NT2/D1 (cell line): Measurements from ENCODE around the gene MAP1LC3B.
A peak's percentile ranks its signal among the peaks of the same experiment; 100 is the strongest.

Experiments
- DNase-seq: peaks from one replicate; pipeline ENCODE4 v3.0.0-alpha.2; 2011; ENCODE audit warnings: low read depth, low spot score
- H3K27me3 ChIP-seq: 2 replicates; pipeline ENCODE4 v1.6.0; 2011; ENCODE audit warnings: mild to moderate bottlenecking; ENCODE audit not compliant: insufficient read length, insufficient read depth
- H3K36me3 ChIP-seq: 2 replicates; pipeline ENCODE4 v1.6.1; 2011; ENCODE audit warnings: mild to moderate bottlenecking, low read length, mixed read lengths; ENCODE audit not compliant: insufficient read depth, insufficient read length
- H3K4me1 ChIP-seq: 2 replicates; pipeline ENCODE4 v1.5.1; 2011; ENCODE audit not compliant: insufficient read depth, insufficient read length
- H3K4me3 ChIP-seq: 2 replicates; pipeline ENCODE4 v1.5.1; 2011; ENCODE audit warnings: low read depth; ENCODE audit not compliant: insufficient read length
- H3K9ac ChIP-seq: 2 replicates; pipeline ENCODE4 v1.6.0; 2011; ENCODE audit warnings: low read depth; ENCODE audit not compliant: insufficient read length
- H3K9me3 ChIP-seq: 2 replicates; pipeline ENCODE4 v1.5.1; 2011; ENCODE audit warnings: mild to moderate bottlenecking, low read length; ENCODE audit not compliant: insufficient read depth
- SUZ12 ChIP-seq: IDR thresholded peaks from 2 replicates; pipeline ENCODE4 v1.6.1; 2011; ENCODE audit not compliant: insufficient read length, insufficient read depth; ENCODE audit errors: extremely low read depth
- YY1 ChIP-seq: IDR thresholded peaks from 2 replicates; pipeline ENCODE4 v1.6.1; 2011; ENCODE audit not compliant: insufficient read length, insufficient read depth
- ZNF274 ChIP-seq: IDR thresholded peaks from 2 replicates; pipeline ENCODE4 v1.6.1; 2011; ENCODE audit warnings: mild to moderate bottlenecking, low read depth, low read length

MAP1LC3B gene

GRCh38 chr16:87363771-87364455 lies 28.2 kb upstream of the MAP1LC3B start:
- DNase-seq = no peak
- peak overlapping the region; percentile 44 for H3K9ac ChIP-seq
- no peaks in the 10 kb centered on the region for H3K27me3 ChIP-seq
- H3K4me1 ChIP-seq = peaks cover 6% of the 10 kb centered on the region
- H3K9me3 ChIP-seq = no peaks in the 10 kb centered on the region
- H3K4me3 ChIP-seq = no peak overlapping the region
- H3K36me3 ChIP-seq = peaks cover 59% of the 10 kb centered on the region
- no peak for TF ChIP-seq YY1
- TF ChIP-seq ZNF274 = no peak
- TF ChIP-seq SUZ12 = no peak

GRCh38 chr16:87365021-87365713 lies 27.0 kb upstream of the MAP1LC3B start:
- no peak overlapping the region for H3K9ac ChIP-seq
- DNase-seq = no peak
- H3K4me3 ChIP-seq = no peak overlapping the region
- H3K27me3 ChIP-seq = no peaks in the 10 kb centered on the region
- H3K36me3 ChIP-seq = peaks cover 46% of the 10 kb centered on the region
- TF ChIP-seq ZNF274 = no peak
- no peak for TF ChIP-seq YY1
- TF ChIP-seq SUZ12 = no peak
- H3K9me3 ChIP-seq = no peaks in the 10 kb centered on the region
- peaks cover 10% of the 10 kb centered on the region for H3K4me1 ChIP-seq

- no peak for DNase-seq
Measured at GRCh38 chr16:87366288-87366687, 25.8 kb upstream of the MAP1LC3B start.

GRCh38 chr16:87366930-87367329 lies 25.2 kb upstream of the MAP1LC3B start:
- Histone ChIP-seq H3K9me3 (no peaks in the 10 kb centered on the region), H3K4me3 (no peak overlapping the region), H3K4me1 (peaks cover 13% of the 10 kb centered on the region), H3K27me3 (no peaks in the 10 kb centered on the region), H3K9ac (no peak overlapping the region), H3K36me3 (peaks cover 29% of the 10 kb centered on the region)
- no peak for DNase-seq
- no peak for TF ChIP-seq YY1

More at GRCh38 chr16:87366288-87366687, 25.8 kb upstream of the MAP1LC3B start:
- no peaks in the 10 kb centered on the region for H3K9me3 ChIP-seq
- TF ChIP-seq SUZ12 (no peak), YY1 (no peak), ZNF274 (no peak)
- H3K4me3 ChIP-seq = no peak overlapping the region
- H3K36me3 ChIP-seq = peaks cover 35% of the 10 kb centered on the region
- H3K27me3 ChIP-seq = no peaks in the 10 kb centered on the region
- H3K4me1 ChIP-seq = peaks cover 13% of the 10 kb centered on the region
- no peak overlapping the region for H3K9ac ChIP-seq

GRCh38 chr16:87367529-87367928 lies 24.6 kb upstream of the MAP1LC3B start:
- no peak for DNase-seq

GRCh38 chr16:87368029-87368770 lies 23.9 kb upstream of the MAP1LC3B start:
- TF ChIP-seq SUZ12 = no peak
- no peak for TF ChIP-seq ZNF274
- TF ChIP-seq YY1 = no peak
- H3K4me3 ChIP-seq = no peak overlapping the region
- H3K36me3 ChIP-seq = peaks cover 35% of the 10 kb centered on the region
- H3K9me3 ChIP-seq = no peaks in the 10 kb centered on the region
- H3K4me1 ChIP-seq = peaks cover 13% of the 10 kb centered on the region
- H3K27me3 ChIP-seq = no peaks in the 10 kb centered on the region
- DNase-seq = no peak
- no peak overlapping the region for H3K9ac ChIP-seq

More at GRCh38 chr16:87367529-87367928, 24.6 kb upstream of the MAP1LC3B start:
- TF ChIP-seq YY1 = no peak
- no peak for TF ChIP-seq ZNF274
- no peak for TF ChIP-seq SUZ12
- H3K4me3 ChIP-seq = no peak overlapping the region
- H3K4me1 ChIP-seq = peaks cover 13% of the 10 kb centered on the region
- no peaks in the 10 kb centered on the region for H3K9me3 ChIP-seq
- H3K9ac ChIP-seq = no peak overlapping the region
- peaks cover 32% of the 10 kb centered on the region for H3K36me3 ChIP-seq
- H3K27me3 ChIP-seq = no peaks in the 10 kb centered on the region
